ACHN (cell line): ENCODE measurements around the gene TCF15.

Source experiments
- DNase-seq: peaks from one replicate; pipeline ENCODE4 v3.0.0-alpha.2; 2015
- in situ Hi-C: cut with HindIII; loops from 2 replicates; pipeline ENCODE4 v1.10.0; 2017; ENCODE audit warnings: low sequenced_read_pairs, low pct_ligation_motif_present, low pct_unique_long_range_greater_than_20kb

The TCF15 gene

GRCh38 chr20:568097-568652 lies 41.9 kb downstream of the TCF15 start:
- in situ Hi-C loops = no loop called here

GRCh38 chr20:564192-564591 lies 45.9 kb downstream of the TCF15 start:
- no peak for DNase-seq
- in situ Hi-C loops = no loop called here

More at GRCh38 chr20:568097-568652, 41.9 kb downstream of the TCF15 start:
- no peak for DNase-seq

- DNase-seq = no peak
- in situ Hi-C loops = no loop called here
Measured at GRCh38 chr20:563187-563586, 46.9 kb downstream of the TCF15 start.

GRCh38 chr20:562232-562897 lies 47.7 kb downstream of the TCF15 start:
- DNase-seq = no peak
- in situ Hi-C loops = no loop called here

- in situ Hi-C loops = no loop called here
- peak; percentile 66 for DNase-seq
Measured at GRCh38 chr20:561437-562231, 48.5 kb downstream of the TCF15 start.

GRCh38 chr20:560680-561079 lies 49.4 kb downstream of the TCF15 start:
- in situ Hi-C loops = no loop called here

GRCh38 chr20:558117-558516 lies 52.0 kb downstream of the TCF15 start:
- DNase-seq = no peak
- in situ Hi-C loops = no loop called here

More at GRCh38 chr20:560680-561079, 49.4 kb downstream of the TCF15 start:
- no peak for DNase-seq

GRCh38 chr20:556984-557383 lies 53.1 kb downstream of the TCF15 start:
- no peak for DNase-seq
- in situ Hi-C loops = no loop called here

- peak; percentile 63 for DNase-seq
- in situ Hi-C loops = no loop called here
Measured at GRCh38 chr20:555976-556385, 54.1 kb downstream of the TCF15 start.
